ENCODE results near the gene CNTNAP5. TPM values are rescaled to one million over a fixed set of nuclear protein-coding genes. Genes with fewer than 3 reads are reported as not detected.

CNTNAP5 gene
- total RNA-seq, 1 experiment from 2014 or later: 0.48 TPM

GRCh38 chr2:124607679-124608078 is 582.6 kb downstream of the CNTNAP5 start:
- Histone ChIP-seq H4K91ac (ENCODE audit: insufficient read length, low read depth, low read length) (no peak overlapping the region), H3K14ac (ENCODE audit: insufficient read depth, low read length) (no peak overlapping the region), H2BK15ac (ENCODE audit: low read depth, low read length) (no peak overlapping the region), H2BK120ac (ENCODE audit: low read depth, low read length, poor library complexity, severe bottlenecking) (no peak overlapping the region), H2BK12ac (ENCODE audit: insufficient read length, low read depth, low read length) (no peak overlapping the region), H3K9me3 (ENCODE audit: control insufficient read depth, low read depth, low read length) (no peaks in the 10 kb centered on the region), H3K4me2 (ENCODE audit: insufficient read depth, insufficient read length, low read length) (no peak overlapping the region), H3K27ac (ENCODE audit: insufficient read length, low read depth, low read length) (no peak overlapping the region), H4K8ac (replicated peaks; ENCODE audit: insufficient read length, low read depth, low read length) (no peak overlapping the region), H3K4me1 (ENCODE audit: insufficient read depth, low read length) (peaks cover 5% of the 10 kb centered on the region; the same call in 1 of the 2 replicates), H3T11ph (ENCODE audit: low read length) (no peak overlapping the region), H3K56ac (ENCODE audit: insufficient read length, low read depth, low read length) (no peak overlapping the region), H3K79me1 (ENCODE audit: insufficient read depth, low read depth, low read length, poor library complexity, severe bottlenecking) (no peaks in the 10 kb centered on the region), H3K27me3 (ENCODE audit: insufficient read depth, low read length) (no peaks in the 10 kb centered on the region), H3K23me2 (ENCODE audit: insufficient read length, low read depth, low read length, poor library complexity, severe bottlenecking) (no peaks in the 10 kb centered on the region), H2BK5ac (ENCODE audit: insufficient read length, low read length) (no peak overlapping the region), H3K18ac (ENCODE audit: insufficient read length, low read depth, low read length) (no peak overlapping the region), H2AK5ac (ENCODE audit: insufficient read length, low read length) (no peak overlapping the region), H3K9ac (ENCODE audit: extremely low read depth, insufficient read length, low read length) (no peak overlapping the region), H3K23ac (ENCODE audit: insufficient read length, low read depth, low read length) (no peak overlapping the region), H3K79me2 (ENCODE audit: insufficient read depth, low read length) (no peaks in the 10 kb centered on the region), H3K4ac (ENCODE audit: low read depth, low read length) (no peak overlapping the region), H2BK20ac (ENCODE audit: low read depth, low read length, poor library complexity, severe bottlenecking) (no peak overlapping the region), H2AFZ (ENCODE audit: low read length) (no peak overlapping the region), H4K5ac (ENCODE audit: insufficient read length, low read depth, low read length) (no peak overlapping the region), H4K20me1 (ENCODE audit: control insufficient read depth, insufficient read depth, insufficient read length) (no peaks in the 10 kb centered on the region)
- no peaks in the 10 kb centered on the region; the same call in 1 of the 2 replicates for H3K27me3 Mint-ChIP-seq (ENCODE audit: low read depth)
- H3K4me1 Mint-ChIP-seq: peaks cover 23 to 25% of the 10 kb centered on the region in 2 experiments
- no CpG with 5 or more reads among the region's 2 CpGs for WGBS (ENCODE audit: extremely low coverage, insufficient read length, low lambda C conversion rate)
- no peaks in the 10 kb centered on the region; a peak in 1 of 7 replicates for H3K36me3 Mint-ChIP-seq (ENCODE audit: insufficient read depth in 1 of 3, low read depth in 3 of 3)
- TF ChIP-seq CTCF (conservative IDR thresholded peaks at IDR 0.05): no peak
- no peak for DNase-seq
- no peak overlapping the region for H3K27ac Mint-ChIP-seq
- no peak overlapping the region for H3K4me3 Mint-ChIP-seq
- H3K9me3 Mint-ChIP-seq: no peaks in the 10 kb centered on the region; a peak in 1 of 5 replicates
